ENCODE data around the gene OSCP1. TPM values are rescaled to one million over a fixed set of nuclear protein-coding genes. Genes with fewer than 3 reads are reported as not detected.
"Not testable (repeated sequence)": the region's sequence is repeated elsewhere in the genome, so short reads cannot be mapped to it uniquely, and the experiment has no call there.

OSCP1 gene
- total and polyA plus RNA-seq, 4 donors, result 16.9 to 31.4 (median 23.2) TPM

- H3K4me1 ChIP-seq (ENCODE audit: control insufficient read depth in 5 of 5, insufficient read depth in 5 of 5, low read length in 5 of 5), result peaks cover 0 to 19% (median 3%) of the 10 kb centered on the region in 5 donors
- no peak for ATAC-seq (ENCODE audit: insufficient read depth, low FRiP score)
- no peaks in the 10 kb centered on the region for H3K9me3 ChIP-seq (ENCODE audit: control insufficient read depth in 4 of 4, insufficient read depth in 3 of 4, low read length in 3 of 4)
- no peak overlapping the region for H3K9ac ChIP-seq (ENCODE audit: insufficient read depth in 1 of 2, low read length in 2 of 2)
- no peak for DNase-seq
- no peaks in the 10 kb centered on the region for H3K27me3 ChIP-seq (ENCODE audit: control insufficient read depth in 3 of 3, insufficient read depth in 3 of 3, low read length in 2 of 3)
- 96% methylated on average over 2 of the region's 2 CpGs for WGBS, 2 donors
- no peak overlapping the region for H3K4me3 ChIP-seq
- peaks cover 0 to 3% (median 0%) of the 10 kb centered on the region in 4 donors for H3K36me3 ChIP-seq (ENCODE audit: control insufficient read depth in 4 of 4, insufficient read depth in 4 of 4, low read length in 4 of 4)
- no peak overlapping the region for H3K27ac ChIP-seq (ENCODE audit: low read depth in 1 of 2, low read length in 1 of 2)
- no peak for TF ChIP-seq CTCF (IDR thresholded peaks at IDR 0.05; ENCODE audit: control extremely low read depth, extremely low read depth)
Observed at GRCh38 chr1:36480161-36480560, 29.9 kb upstream of the OSCP1 start.

GRCh38 chr1:36479505-36480051 lies 29.3 kb upstream of the OSCP1 start:
- H3K27me3 ChIP-seq (ENCODE audit: control insufficient read depth in 3 of 3, insufficient read depth in 3 of 3, low read length in 2 of 3), result no peaks in the 10 kb centered on the region
- ATAC-seq (ENCODE audit: insufficient read depth, low FRiP score) (no peak), DNase-seq (no peak)
- peaks cover 0 to 4% (median 0%) of the 10 kb centered on the region in 4 donors for H3K36me3 ChIP-seq (ENCODE audit: control insufficient read depth in 4 of 4, insufficient read depth in 4 of 4, low read length in 4 of 4)
- H3K4me3 ChIP-seq, result no peak overlapping the region
- peaks cover 0 to 19% (median 3%) of the 10 kb centered on the region in 5 donors for H3K4me1 ChIP-seq (ENCODE audit: control insufficient read depth in 5 of 5, insufficient read depth in 5 of 5, low read length in 5 of 5)
- 43 to 73% methylated on average over 2 of the region's 2 CpGs for whole genome bisulfite sequencing, 2 donors
- H3K27ac ChIP-seq (ENCODE audit: low read depth in 1 of 2, low read length in 1 of 2), result no peak overlapping the region
- TF ChIP-seq CTCF (IDR thresholded peaks at IDR 0.05; ENCODE audit: control extremely low read depth, extremely low read depth), result no peak
- no peak overlapping the region for H3K9ac ChIP-seq (ENCODE audit: insufficient read depth in 1 of 2, low read length in 2 of 2)
- no peaks in the 10 kb centered on the region for H3K9me3 ChIP-seq (ENCODE audit: control insufficient read depth in 4 of 4, insufficient read depth in 3 of 4, low read length in 3 of 4)

GRCh38 chr1:36477615-36478014 lies 27.4 kb upstream of the OSCP1 start:
- DNase-seq; H3K9ac ChIP-seq (ENCODE audit: insufficient read depth in 1 of 2, low read length in 2 of 2); H3K27ac ChIP-seq (ENCODE audit: low read depth in 1 of 2, low read length in 1 of 2); H3K36me3 ChIP-seq (ENCODE audit: control insufficient read depth in 4 of 4, insufficient read depth in 4 of 4, low read length in 4 of 4); ATAC-seq (ENCODE audit: insufficient read depth, low FRiP score); H3K9me3 ChIP-seq (ENCODE audit: control insufficient read depth in 4 of 4, insufficient read depth in 3 of 4, low read length in 3 of 4); H3K27me3 ChIP-seq (ENCODE audit: control insufficient read depth in 3 of 3, insufficient read depth in 3 of 3, low read length in 2 of 3); H3K4me3 ChIP-seq: not testable (repeated sequence)
- H3K4me1 ChIP-seq (ENCODE audit: control insufficient read depth in 5 of 5, insufficient read depth in 5 of 5, low read length in 5 of 5), result peaks cover 0 to 13% (median 3%) of the 10 kb centered on the region in 5 donors
- 92 to 95% methylated on average over 13 of the region's 13 CpGs for WGBS, 2 donors

- DNase-seq (no peak), ATAC-seq (ENCODE audit: insufficient read depth, low FRiP score) (no peak)
- no peaks in the 10 kb centered on the region for H3K9me3 ChIP-seq (ENCODE audit: control insufficient read depth in 4 of 4, insufficient read depth in 3 of 4, low read length in 3 of 4)
- H3K27me3 ChIP-seq (ENCODE audit: control insufficient read depth in 3 of 3, insufficient read depth in 3 of 3, low read length in 2 of 3), result no peaks in the 10 kb centered on the region
- peaks cover 0 to 4% (median 0%) of the 10 kb centered on the region in 4 donors for H3K36me3 ChIP-seq (ENCODE audit: control insufficient read depth in 4 of 4, insufficient read depth in 4 of 4, low read length in 4 of 4)
- H3K27ac ChIP-seq (ENCODE audit: low read depth in 1 of 2, low read length in 1 of 2), result no peak overlapping the region
- peaks cover 0 to 6% (median 1%) of the 10 kb centered on the region in 5 donors for H3K4me1 ChIP-seq (ENCODE audit: control insufficient read depth in 5 of 5, insufficient read depth in 5 of 5, low read length in 5 of 5)
- TF ChIP-seq CTCF (IDR thresholded peaks at IDR 0.05; ENCODE audit: control extremely low read depth, extremely low read depth), result no peak
- H3K4me3 ChIP-seq, result no peak overlapping the region
- no peak overlapping the region for H3K9ac ChIP-seq (ENCODE audit: insufficient read depth in 1 of 2, low read length in 2 of 2)
- 78 to 83% methylated on average over 5 of the region's 5 CpGs for WGBS, 2 donors
Observed at GRCh38 chr1:36476945-36477344, 26.7 kb upstream of the OSCP1 start.
